ENCODE data around the gene TAS2R40.
A peak's percentile ranks its signal among the peaks of the same experiment; 100 is the strongest.
"Not testable (repeated sequence)": the region's sequence is repeated elsewhere in the genome, so short reads cannot be mapped to it uniquely, and the experiment has no call there.

The TAS2R40 gene

DNA sequence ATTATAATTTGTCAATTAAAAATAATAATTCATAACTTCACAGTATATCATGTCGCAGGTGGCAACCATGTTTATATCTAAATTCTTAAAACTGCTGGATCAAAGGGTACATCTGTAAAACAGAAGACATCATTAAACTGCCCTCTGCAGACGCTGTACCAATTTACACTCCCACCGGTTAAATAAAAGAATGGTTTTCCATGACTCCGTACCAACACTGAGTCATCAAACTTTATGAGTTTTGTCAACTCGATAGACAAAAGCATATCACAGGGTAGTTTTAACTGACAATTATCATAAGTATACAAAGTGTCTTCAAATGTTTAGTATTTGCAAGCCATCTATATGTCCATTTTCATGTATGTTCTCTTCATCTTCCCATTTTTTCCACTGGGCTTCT lies 35.7 kb downstream of the TAS2R40 start:
- no peak for FAIRE-seq
- no peak for DNase-seq (ENCODE audit: insufficient read length, low spot score)
- TF ChIP-seq SPI1 (IDR thresholded peaks at IDR 0.05; ENCODE audit: low read depth, low read length) (no peak), TAF1 (IDR thresholded peaks at IDR 0.05; ENCODE audit: low read depth, low read length) (no peak), POLR2AphosphoS5 (IDR thresholded peaks at IDR 0.05; ENCODE audit: low read depth, low read length) (no peak), POLR2A (IDR thresholded peaks at IDR 0.05; ENCODE audit: low read depth, low read length) (no peak)

DNA sequence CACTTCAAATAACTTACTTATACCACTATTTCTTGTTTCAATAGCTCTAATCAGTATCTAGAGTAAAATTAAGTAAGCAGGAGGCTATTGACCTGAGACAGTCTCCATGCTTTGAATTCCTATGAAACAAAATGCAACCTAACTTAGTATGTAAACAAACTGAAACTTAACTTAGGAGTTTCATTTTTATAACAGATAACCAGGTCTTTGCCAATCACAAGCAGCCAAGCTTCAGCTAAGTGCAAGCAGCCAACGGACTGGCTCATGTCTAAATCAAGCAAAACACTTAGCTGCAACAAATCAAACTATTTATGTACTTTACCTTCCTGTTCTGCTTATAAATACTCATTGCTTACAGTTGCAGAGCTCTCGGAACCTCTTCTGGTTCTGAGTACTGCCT lies 37.0 kb downstream of the TAS2R40 start:
- no peak for TF ChIP-seq TAF1 (IDR thresholded peaks at IDR 0.05; ENCODE audit: low read depth, low read length)
- TF ChIP-seq POLR2AphosphoS5 (IDR thresholded peaks at IDR 0.05; ENCODE audit: low read depth, low read length) = no peak
- no peak for TF ChIP-seq POLR2A (IDR thresholded peaks at IDR 0.05; ENCODE audit: low read depth, low read length)
- no peak for TF ChIP-seq POU2F2 (IDR thresholded peaks at IDR 0.05; ENCODE audit: low read depth, low read length)
- no peak for TF ChIP-seq PAX5 (IDR thresholded peaks at IDR 0.05; ENCODE audit: insufficient read depth, low read length, severe bottlenecking)
- no peak for TF ChIP-seq SPI1 (IDR thresholded peaks at IDR 0.05; ENCODE audit: low read depth, low read length)
- FAIRE-seq = peak; percentile 60
- no peak for DNase-seq (ENCODE audit: insufficient read length, low spot score)

DNA sequence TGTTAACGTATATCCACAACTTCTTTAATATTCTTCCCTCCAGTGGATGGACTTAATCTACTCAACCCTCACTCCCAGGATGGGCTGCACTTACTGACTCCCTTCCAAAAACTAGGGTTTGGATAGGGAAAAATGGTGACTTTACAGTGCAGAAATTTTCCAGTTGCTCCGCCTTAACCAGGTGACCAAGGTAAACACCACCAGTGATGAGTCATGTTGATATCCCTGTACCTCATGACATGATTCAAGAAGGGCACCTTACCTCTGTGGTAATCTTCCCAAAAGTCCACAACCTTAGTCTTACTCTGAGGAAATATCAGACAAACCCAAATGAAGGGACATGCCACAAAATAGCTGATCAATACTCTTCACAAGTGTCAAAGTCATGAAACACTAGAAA lies 37.9 kb downstream of the TAS2R40 start:
- TF ChIP-seq POU2F2 (IDR thresholded peaks at IDR 0.05; ENCODE audit: low read depth, low read length) = no peak
- TF ChIP-seq SPI1 (IDR thresholded peaks at IDR 0.05; ENCODE audit: low read depth, low read length) = no peak
- no peak for TF ChIP-seq TAF1 (IDR thresholded peaks at IDR 0.05; ENCODE audit: low read depth, low read length)
- no peak for TF ChIP-seq PAX5 (IDR thresholded peaks at IDR 0.05; ENCODE audit: insufficient read depth, low read length, severe bottlenecking)
- no peak for TF ChIP-seq POLR2A (IDR thresholded peaks at IDR 0.05; ENCODE audit: low read depth, low read length)
- no peak for TF ChIP-seq POLR2AphosphoS5 (IDR thresholded peaks at IDR 0.05; ENCODE audit: low read depth, low read length)
- no peak for FAIRE-seq
- no peak for DNase-seq (ENCODE audit: insufficient read length, low spot score)

DNA sequence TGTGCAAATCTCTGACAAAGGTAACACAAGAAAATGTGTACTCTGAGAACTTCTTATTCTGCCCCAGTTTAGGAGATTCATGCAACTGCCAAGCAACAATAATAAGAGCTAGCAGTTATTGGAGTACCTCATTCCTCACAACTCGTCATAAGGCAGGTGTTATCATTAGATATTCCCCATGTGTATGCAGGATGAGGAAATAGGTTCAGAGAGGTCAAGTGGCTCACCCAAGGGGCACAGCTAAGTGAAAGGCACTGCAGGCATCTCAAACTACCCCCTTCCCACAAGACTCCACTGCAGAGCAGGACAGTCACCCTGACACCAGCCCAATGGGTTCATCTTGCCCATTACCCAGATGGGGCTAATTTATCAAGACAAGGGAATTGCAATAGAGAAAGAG lies 40.1 kb downstream of the TAS2R40 start:
- FAIRE-seq (no peak), DNase-seq (ENCODE audit: insufficient read length, low spot score) (no peak)
- TF ChIP-seq PAX5 (IDR thresholded peaks at IDR 0.05; ENCODE audit: insufficient read depth, low read length, severe bottlenecking) = no peak
- TF ChIP-seq POU2F2 (IDR thresholded peaks at IDR 0.05; ENCODE audit: low read depth, low read length) = no peak
- no peak for TF ChIP-seq TAF1 (IDR thresholded peaks at IDR 0.05; ENCODE audit: low read depth, low read length)
- no peak for TF ChIP-seq POLR2AphosphoS5 (IDR thresholded peaks at IDR 0.05; ENCODE audit: low read depth, low read length)
- no peak for TF ChIP-seq POLR2A (IDR thresholded peaks at IDR 0.05; ENCODE audit: low read depth, low read length)
- TF ChIP-seq SPI1 (IDR thresholded peaks at IDR 0.05; ENCODE audit: low read depth, low read length) = no peak

DNA sequence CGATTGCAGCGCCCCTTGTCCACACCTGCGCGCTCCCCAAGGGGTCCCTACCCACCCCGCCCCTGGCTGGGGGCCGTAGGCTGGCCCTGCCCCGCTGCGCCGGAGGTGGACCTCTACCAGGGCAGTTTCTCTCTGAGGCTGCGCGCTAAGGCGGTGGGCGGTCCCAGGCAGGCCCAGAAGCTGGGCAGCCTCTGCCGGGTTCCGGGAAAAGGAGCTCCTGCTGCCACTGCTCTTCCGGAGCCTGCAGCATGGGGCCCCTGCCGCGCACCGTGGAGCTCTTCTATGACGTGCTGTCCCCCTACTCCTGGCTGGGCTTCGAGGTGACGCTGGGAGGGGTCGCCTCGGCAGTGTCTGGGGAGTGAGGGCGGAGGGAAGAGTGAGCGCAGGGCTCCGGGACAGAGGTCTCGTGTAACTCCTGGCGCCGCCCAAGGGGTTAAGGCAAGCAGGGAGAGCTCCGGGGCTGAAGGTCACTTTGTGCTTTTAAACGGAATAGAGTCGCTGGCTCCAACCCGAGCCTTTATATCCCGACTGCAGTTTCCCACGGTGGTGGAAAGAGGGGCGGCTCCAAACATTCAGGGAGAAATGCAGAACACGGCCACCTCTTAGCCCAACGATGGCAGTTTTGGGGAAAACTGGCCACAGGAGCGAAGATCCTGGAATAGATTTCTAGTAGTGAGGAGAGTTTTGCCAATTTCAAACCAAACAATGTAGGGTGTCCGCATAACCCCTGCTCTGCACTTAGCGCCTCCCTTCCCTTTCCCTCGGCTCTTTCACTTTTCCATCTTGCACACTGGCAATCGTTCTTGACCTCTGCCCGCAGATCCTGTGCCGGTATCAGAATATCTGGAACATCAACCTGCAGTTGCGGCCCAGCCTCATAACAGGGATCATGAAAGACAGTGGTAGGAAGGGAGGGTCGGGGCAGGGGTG lies 41.7 kb downstream of the TAS2R40 start, which contains the start of gene GSTK1:
TSS of gene GSTK1 (plus strand) at position 176 of the 930 bp plus-strand sequence. CDS start at position 249, 73 bp downstream.
- peak; percentile 43; the same call in 1 of the 2 replicates for TF ChIP-seq TAF1 (IDR thresholded peaks at IDR 0.05; ENCODE audit: low read depth, low read length)
- peak; percentile 85 for TF ChIP-seq POLR2A (IDR thresholded peaks at IDR 0.05; ENCODE audit: low read depth, low read length)
- no peak for TF ChIP-seq POU2F2 (IDR thresholded peaks at IDR 0.05; ENCODE audit: low read depth, low read length)
- peak; percentile 78 for TF ChIP-seq POLR2AphosphoS5 (IDR thresholded peaks at IDR 0.05; ENCODE audit: low read depth, low read length)
- DNase-seq (ENCODE audit: insufficient read length, low spot score) = peak; percentile 80
- peak; percentile 63 for FAIRE-seq

DNA sequence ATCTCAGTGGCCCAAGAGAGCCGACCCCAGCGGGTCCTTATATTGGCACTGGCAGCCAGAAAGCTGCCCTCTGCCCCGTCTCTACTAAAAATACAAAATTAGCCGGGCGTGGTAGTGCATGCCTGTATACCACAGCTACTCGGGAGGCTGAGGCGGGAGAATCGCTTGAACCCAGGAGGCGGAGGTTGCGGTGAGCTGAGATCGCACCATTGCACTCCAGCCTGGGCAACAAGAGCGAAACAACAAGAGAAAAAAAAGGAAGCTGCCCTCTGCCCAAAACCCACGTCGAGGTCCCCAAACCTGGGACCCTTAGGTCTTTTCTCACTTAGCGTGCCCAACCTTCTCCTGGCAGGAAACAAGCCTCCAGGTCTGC lies 42.3 kb downstream of the TAS2R40 start:
- DNase-seq (ENCODE audit: insufficient read length, low spot score); FAIRE-seq: not testable (repeated sequence)

DNA sequence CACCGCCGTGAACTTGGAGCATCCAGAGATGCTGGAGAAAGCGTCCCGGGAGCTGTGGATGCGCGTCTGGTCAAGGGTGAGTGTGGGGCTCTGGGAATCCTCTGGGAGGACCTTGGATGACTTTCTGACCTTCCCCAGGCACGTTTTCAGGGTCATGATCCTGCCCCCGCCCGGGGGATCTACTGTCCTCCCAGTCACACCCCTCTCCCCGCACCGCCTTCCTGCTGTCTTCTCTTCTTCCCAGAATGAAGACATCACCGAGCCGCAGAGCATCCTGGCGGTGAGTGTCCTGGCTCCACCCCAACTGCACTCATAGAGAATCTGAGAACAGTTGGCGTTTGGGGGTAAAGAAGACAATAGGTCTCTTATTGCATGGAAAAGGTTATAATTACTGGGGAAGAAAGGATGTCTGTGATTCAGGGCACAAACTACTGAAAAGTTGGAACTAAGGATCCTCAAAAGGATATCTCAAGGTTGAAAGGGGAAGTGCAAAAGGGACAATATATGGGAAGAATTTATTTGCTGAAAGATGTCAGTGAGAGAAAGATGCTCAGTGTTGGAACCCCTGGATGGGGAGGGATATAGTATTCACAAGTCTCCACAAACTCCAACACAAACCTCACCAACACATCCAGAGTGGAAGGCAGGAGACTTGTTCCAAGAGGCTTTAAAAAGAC lies 43.3 kb downstream of the TAS2R40 start:
- no peak for DNase-seq (ENCODE audit: insufficient read length, low spot score)
- FAIRE-seq = no peak

DNA sequence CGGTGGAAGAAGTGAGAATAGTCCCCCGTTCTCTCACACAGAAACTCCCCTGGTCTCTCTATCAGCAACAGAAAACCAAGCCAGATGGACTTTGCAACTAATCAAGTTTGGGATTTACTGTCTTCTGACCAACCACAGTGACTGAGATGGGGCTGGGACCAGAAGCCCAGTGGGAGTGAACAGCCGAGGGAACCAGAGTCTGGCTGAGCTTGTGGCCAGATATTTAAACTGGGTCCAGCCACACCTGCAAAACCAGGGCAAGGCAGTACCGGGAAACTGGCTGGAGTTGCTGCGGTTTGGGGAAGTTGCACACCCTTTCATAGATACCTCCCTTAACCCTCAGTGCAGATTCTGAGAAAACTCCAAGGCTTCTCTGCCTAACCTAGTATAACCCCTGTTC lies 47.4 kb downstream of the TAS2R40 start:
- TF ChIP-seq TAF1 (IDR thresholded peaks at IDR 0.05; ENCODE audit: low read depth, low read length) = no peak
- no peak for TF ChIP-seq PAX5 (IDR thresholded peaks at IDR 0.05; ENCODE audit: insufficient read depth, low read length, severe bottlenecking)
- TF ChIP-seq SPI1 (IDR thresholded peaks at IDR 0.05; ENCODE audit: low read depth, low read length) = no peak
- no peak for TF ChIP-seq POLR2AphosphoS5 (IDR thresholded peaks at IDR 0.05; ENCODE audit: low read depth, low read length)
- DNase-seq (ENCODE audit: insufficient read length, low spot score) (no peak), FAIRE-seq (no peak)

More for the DNA sequence above, 43.3 kb downstream of the TAS2R40 start:
- no peak for TF ChIP-seq POU2F2 (IDR thresholded peaks at IDR 0.05; ENCODE audit: low read depth, low read length)
- no peak for TF ChIP-seq POLR2AphosphoS5 (IDR thresholded peaks at IDR 0.05; ENCODE audit: low read depth, low read length)
- no peak for TF ChIP-seq SPI1 (IDR thresholded peaks at IDR 0.05; ENCODE audit: low read depth, low read length)
- no peak for TF ChIP-seq POLR2A (IDR thresholded peaks at IDR 0.05; ENCODE audit: low read depth, low read length)
- TF ChIP-seq PAX5 (IDR thresholded peaks at IDR 0.05; ENCODE audit: insufficient read depth, low read length, severe bottlenecking) = no peak
- TF ChIP-seq TAF1 (IDR thresholded peaks at IDR 0.05; ENCODE audit: low read depth, low read length) = no peak

DNA sequence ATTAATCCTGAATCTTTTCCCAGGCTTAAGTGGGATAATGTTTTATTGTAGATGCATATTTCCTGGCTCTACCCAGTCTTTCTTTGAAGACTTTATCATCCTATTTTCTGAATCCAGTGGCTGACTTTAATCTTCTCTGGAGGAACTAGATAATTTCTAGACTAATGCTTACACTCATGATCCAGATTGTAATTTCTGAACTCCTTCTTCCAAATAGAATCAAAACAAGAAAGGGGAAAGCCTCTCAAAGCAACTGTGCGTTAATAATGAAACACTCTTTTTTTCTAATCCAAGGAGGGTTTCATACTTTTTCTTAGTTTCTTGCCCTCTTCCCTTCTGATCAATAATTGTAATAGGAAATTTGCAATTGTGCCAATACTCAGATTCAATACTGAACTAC lies 49.4 kb downstream of the TAS2R40 start:
- TF ChIP-seq TAF1 (IDR thresholded peaks at IDR 0.05; ENCODE audit: low read depth, low read length) (no peak), POU2F2 (IDR thresholded peaks at IDR 0.05; ENCODE audit: low read depth, low read length) (no peak), PAX5 (IDR thresholded peaks at IDR 0.05; ENCODE audit: insufficient read depth, low read length, severe bottlenecking) (no peak), POLR2A (IDR thresholded peaks at IDR 0.05; ENCODE audit: low read depth, low read length) (no peak), POLR2AphosphoS5 (IDR thresholded peaks at IDR 0.05; ENCODE audit: low read depth, low read length) (no peak), SPI1 (IDR thresholded peaks at IDR 0.05; ENCODE audit: low read depth, low read length) (no peak)
- no peak for FAIRE-seq
- no peak for DNase-seq (ENCODE audit: insufficient read length, low spot score)
